ENCODE data around the gene SRRM3. TPM values are rescaled to one million over a fixed set of nuclear protein-coding genes. Genes with fewer than 3 reads are reported as not detected.

The SRRM3 gene
- total and polyA plus RNA-seq, 9 of the 15 experiments (the other 6 are each of a cell fraction or from before 2014, with no cell fraction given): 0.04 to 0.91 (median 0.46) TPM; not detected in 2

GRCh38 chr7:76294344-76295024 is 92.8 kb downstream of the SRRM3 start (continued):
- TF ChIP-seq, protein P1, sequence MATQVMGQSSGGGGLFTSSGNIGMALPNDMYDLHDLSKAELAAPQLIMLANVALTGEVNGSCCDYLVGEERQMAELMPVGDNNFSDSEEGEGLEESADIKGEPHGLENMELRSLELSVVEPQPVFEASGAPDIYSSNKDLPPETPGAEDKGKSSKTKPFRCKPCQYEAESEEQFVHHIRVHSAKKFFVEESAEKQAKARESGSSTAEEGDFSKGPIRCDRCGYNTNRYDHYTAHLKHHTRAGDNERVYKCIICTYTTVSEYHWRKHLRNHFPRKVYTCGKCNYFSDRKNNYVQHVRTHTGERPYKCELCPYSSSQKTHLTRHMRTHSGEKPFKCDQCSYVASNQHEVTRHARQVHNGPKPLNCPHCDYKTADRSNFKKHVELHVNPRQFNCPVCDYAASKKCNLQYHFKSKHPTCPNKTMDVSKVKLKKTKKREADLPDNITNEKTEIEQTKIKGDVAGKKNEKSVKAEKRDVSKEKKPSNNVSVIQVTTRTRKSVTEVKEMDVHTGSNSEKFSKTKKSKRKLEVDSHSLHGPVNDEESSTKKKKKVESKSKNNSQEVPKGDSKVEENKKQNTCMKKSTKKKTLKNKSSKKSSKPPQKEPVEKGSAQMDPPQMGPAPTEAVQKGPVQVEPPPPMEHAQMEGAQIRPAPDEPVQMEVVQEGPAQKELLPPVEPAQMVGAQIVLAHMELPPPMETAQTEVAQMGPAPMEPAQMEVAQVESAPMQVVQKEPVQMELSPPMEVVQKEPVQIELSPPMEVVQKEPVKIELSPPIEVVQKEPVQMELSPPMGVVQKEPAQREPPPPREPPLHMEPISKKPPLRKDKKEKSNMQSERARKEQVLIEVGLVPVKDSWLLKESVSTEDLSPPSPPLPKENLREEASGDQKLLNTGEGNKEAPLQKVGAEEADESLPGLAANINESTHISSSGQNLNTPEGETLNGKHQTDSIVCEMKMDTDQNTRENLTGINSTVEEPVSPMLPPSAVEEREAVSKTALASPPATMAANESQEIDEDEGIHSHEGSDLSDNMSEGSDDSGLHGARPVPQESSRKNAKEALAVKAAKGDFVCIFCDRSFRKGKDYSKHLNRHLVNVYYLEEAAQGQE (IDR thresholded peaks at IDR 0.05; ENCODE audit: borderline replicate concordance): no peak
- TF ChIP-seq, protein P1 (CRISPR knock-in tag; IDR thresholded peaks at IDR 0.05; ENCODE audit: low read depth): peak; percentile 70; the same call in 1 of the 2 replicates
- TF ChIP-seq DACH1 (IDR thresholded peaks at IDR 0.05; ENCODE audit: partially characterized antibody) (peak; percentile 52), POU5F1 (IDR thresholded peaks at IDR 0.05; ENCODE audit: borderline replicate concordance, low read depth, low read length, partially characterized antibody) (no peak), ZNF146 (CRISPR knock-in tag; IDR thresholded peaks at IDR 0.05; ENCODE audit: unreplicated experiment) (no peak), FOXA1 (IDR thresholded peaks at IDR 0.05; ENCODE audit: borderline replicate concordance) (no peak), NRF1 (conservative IDR thresholded peaks at IDR 0.05 in 1 of 2, IDR thresholded peaks at IDR 0.05 in 1 of 2) (peak; percentile 56 to 65; a peak in 3 of 4 replicates), MTA3 (IDR thresholded peaks at IDR 0.05; ENCODE audit: borderline replicate concordance) (peak; percentile 50; the same call in 1 of the 2 replicates), NFE2L1 (tag; IDR thresholded peaks at IDR 0.05; ENCODE audit: borderline replicate concordance, low read depth) (no peak), KLF13 (tag; IDR thresholded peaks at IDR 0.05; ENCODE audit: borderline replicate concordance, low read depth) (peak; percentile 50; the same call in 1 of the 2 replicates), MYNN (IDR thresholded peaks at IDR 0.05) (peak; percentile 80), MYNN (CRISPR knock-in tag; IDR thresholded peaks at IDR 0.05) (no peak), MEIS2 (IDR thresholded peaks at IDR 0.05; ENCODE audit: partially characterized antibody) (peak; percentile 98), FOXK2 (conservative IDR thresholded peaks at IDR 0.05 in 1 of 2, IDR thresholded peaks at IDR 0.05 in 1 of 2; ENCODE audit: low read depth in 2 of 2) (peak; percentile 40 to 50; a peak in 2 of 4 replicates), NR2C1 (IDR thresholded peaks at IDR 0.05) (no peak), NR2C1 (tag; IDR thresholded peaks at IDR 0.05) (peak; percentile 40; the same call in 1 of the 2 replicates), KAT7 (CRISPR knock-in tag; IDR thresholded peaks at IDR 0.05; ENCODE audit: borderline replicate concordance) (no peak), ATF7 (IDR thresholded peaks at IDR 0.05) (peak; percentile 88), L3MBTL2 (IDR thresholded peaks at IDR 0.05) (peak; percentile 41), ESRRA (IDR thresholded peaks at IDR 0.05; ENCODE audit: borderline replicate concordance, low read depth) (no peak)
- TF ChIP-seq, protein P2, sequence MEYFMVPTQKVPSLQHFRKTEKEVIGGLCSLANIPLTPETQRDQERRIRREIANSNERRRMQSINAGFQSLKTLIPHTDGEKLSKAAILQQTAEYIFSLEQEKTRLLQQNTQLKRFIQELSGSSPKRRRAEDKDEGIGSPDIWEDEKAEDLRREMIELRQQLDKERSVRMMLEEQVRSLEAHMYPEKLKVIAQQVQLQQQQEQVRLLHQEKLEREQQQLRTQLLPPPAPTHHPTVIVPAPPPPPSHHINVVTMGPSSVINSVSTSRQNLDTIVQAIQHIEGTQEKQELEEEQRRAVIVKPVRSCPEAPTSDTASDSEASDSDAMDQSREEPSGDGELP (CRISPR knock-in tag; IDR thresholded peaks at IDR 0.05; ENCODE audit: borderline replicate concordance): peak; percentile 95

Data from K562 (cell line).